ENCODE results near the gene TCF15.
A peak's percentile ranks its signal among the peaks of the same experiment; 100 is the strongest.

TCF15 gene

GRCh38 chr20:655726-656624, 45.9 kb upstream of the TCF15 start:
- Histone ChIP-seq H3K4me2 (ENCODE audit: low read length) (no peak overlapping the region), H3K9me2 (ENCODE audit: low read depth, low read length) (no peaks in the 10 kb centered on the region), H3K9me3 (ENCODE audit: low read length) (no peaks in the 10 kb centered on the region), H4K20me1 (ENCODE audit: insufficient read depth, low read length) (no peaks in the 10 kb centered on the region), H3K27ac (ENCODE audit: low read depth, low read length, poor library complexity, severe bottlenecking) (no peak overlapping the region), H3K9ac (ENCODE audit: low read length) (no peak overlapping the region), H3K79me2 (ENCODE audit: insufficient read depth, low read length) (peaks cover 9% of the 10 kb centered on the region; the same call in 1 of the 2 replicates), H3K4me3 (ENCODE audit: low read depth, low read length, poor library complexity, severe bottlenecking) (no peak overlapping the region), H3K36me3 (ENCODE audit: insufficient read depth, low read length) (peaks cover under 1% of the 10 kb centered on the region; the same call in 1 of the 2 replicates), H3K4me1 (ENCODE audit: insufficient read depth, low read length, severe bottlenecking) (peaks cover 20% of the 10 kb centered on the region), H3F3A (ENCODE audit: insufficient read depth, low read length) (no peaks in the 10 kb centered on the region), H2AFZ (ENCODE audit: low read length) (no peak overlapping the region), H3K27me3 (ENCODE audit: insufficient read depth, low read length) (no peaks in the 10 kb centered on the region)
- no peak for TF ChIP-seq EZH2 (IDR thresholded peaks at IDR 0.05; ENCODE audit: borderline replicate concordance, low read length)
- no peak for TF ChIP-seq CTCF (IDR thresholded peaks at IDR 0.05; ENCODE audit: low read length)

GRCh38 chr20:654417-654750, 44.3 kb upstream of the TCF15 start:
- peak overlapping the region; percentile 87; the same call in 1 of the 2 replicates for H3K9ac ChIP-seq (ENCODE audit: low read length)
- no peak overlapping the region for H3K27ac ChIP-seq (ENCODE audit: low read depth, low read length, poor library complexity, severe bottlenecking)
- peaks cover 13% of the 10 kb centered on the region; the same call in 1 of the 2 replicates for H3K36me3 ChIP-seq (ENCODE audit: insufficient read depth, low read length)
- H4K20me1 ChIP-seq (ENCODE audit: insufficient read depth, low read length), result no peaks in the 10 kb centered on the region
- H3K79me2 ChIP-seq (ENCODE audit: insufficient read depth, low read length), result peaks cover 9% of the 10 kb centered on the region; the same call in 1 of the 2 replicates
- H3K4me3 ChIP-seq (ENCODE audit: low read depth, low read length, poor library complexity, severe bottlenecking), result peak overlapping the region; percentile 76
- peak overlapping the region; percentile 88 for H3K4me2 ChIP-seq (ENCODE audit: low read length)
- peaks cover 20% of the 10 kb centered on the region for H3K4me1 ChIP-seq (ENCODE audit: insufficient read depth, low read length, severe bottlenecking)
- TF ChIP-seq CTCF (IDR thresholded peaks at IDR 0.05; ENCODE audit: low read length) (no peak), EZH2 (IDR thresholded peaks at IDR 0.05; ENCODE audit: borderline replicate concordance, low read length) (no peak)
- no peak overlapping the region for H2AFZ ChIP-seq (ENCODE audit: low read length)
- H3K27me3 ChIP-seq (ENCODE audit: insufficient read depth, low read length), result no peaks in the 10 kb centered on the region
- H3F3A ChIP-seq (ENCODE audit: insufficient read depth, low read length), result no peaks in the 10 kb centered on the region
- no peaks in the 10 kb centered on the region for H3K9me2 ChIP-seq (ENCODE audit: low read depth, low read length)
- no peaks in the 10 kb centered on the region for H3K9me3 ChIP-seq (ENCODE audit: low read length)

GRCh38 chr20:653590-654416, 43.7 kb upstream of the TCF15 start:
- H3K36me3 ChIP-seq (ENCODE audit: insufficient read depth, low read length), result peaks cover 17% of the 10 kb centered on the region
- peak overlapping the region; percentile 87 for H3K9ac ChIP-seq (ENCODE audit: low read length)
- peaks cover 9% of the 10 kb centered on the region; the same call in 1 of the 2 replicates for H3K79me2 ChIP-seq (ENCODE audit: insufficient read depth, low read length)
- H3K27me3 ChIP-seq (ENCODE audit: insufficient read depth, low read length), result no peaks in the 10 kb centered on the region
- H4K20me1 ChIP-seq (ENCODE audit: insufficient read depth, low read length), result no peaks in the 10 kb centered on the region
- peak overlapping the region; percentile 88 for H3K4me2 ChIP-seq (ENCODE audit: low read length)
- peak overlapping the region; percentile 32; the same call in 1 of the 2 replicates for H2AFZ ChIP-seq (ENCODE audit: low read length)
- no peaks in the 10 kb centered on the region for H3F3A ChIP-seq (ENCODE audit: insufficient read depth, low read length)
- H3K27ac ChIP-seq (ENCODE audit: low read depth, low read length, poor library complexity, severe bottlenecking), result no peak overlapping the region
- peak overlapping the region; percentile 76 for H3K4me3 ChIP-seq (ENCODE audit: low read depth, low read length, poor library complexity, severe bottlenecking)
- H3K9me3 ChIP-seq (ENCODE audit: low read length), result no peaks in the 10 kb centered on the region
- no peak for TF ChIP-seq CTCF (IDR thresholded peaks at IDR 0.05; ENCODE audit: low read length)
- no peak for TF ChIP-seq EZH2 (IDR thresholded peaks at IDR 0.05; ENCODE audit: borderline replicate concordance, low read length)
- no peaks in the 10 kb centered on the region for H3K9me2 ChIP-seq (ENCODE audit: low read depth, low read length)
- peaks cover 20% of the 10 kb centered on the region for H3K4me1 ChIP-seq (ENCODE audit: insufficient read depth, low read length, severe bottlenecking)

All from OCI-LY1 (cell line).